ENCODE data around the gene PAQR8. TPM values are rescaled to one million over a fixed set of nuclear protein-coding genes. Genes with fewer than 3 reads are reported as not detected.
A peak's percentile ranks its signal among the peaks of the same experiment; 100 is the strongest.

Gene PAQR8
- polyA plus RNA-seq, 1 experiment, result 4.6 TPM

- no peak for TF ChIP-seq CTCF (IDR thresholded peaks at IDR 0.05; ENCODE audit: low read depth, low read length)
- POLR2A ChIA-PET, result no interaction called here
- Histone ChIP-seq H3K4me3 (ENCODE audit: low read depth, low read length) (no peak overlapping the region), H3K27ac (ENCODE audit: low read depth, low read length) (no peak overlapping the region), H3K27me3 (ENCODE audit: control insufficient read depth, insufficient read depth, low read length) (no peaks in the 10 kb centered on the region), H3K9me3 (ENCODE audit: control insufficient read depth, insufficient read depth, low read length) (no peaks in the 10 kb centered on the region)
- no peak for DNase-seq (ENCODE audit: low read depth, low spot score)
- CTCF ChIA-PET, result no interaction called here
Measured at GRCh38 chr6:52393780-52394179, 31.8 kb downstream of the PAQR8 start.

GRCh38 chr6:52394251-52394666 is 32.3 kb downstream of the PAQR8 start:
- Histone ChIP-seq H3K9me3 (ENCODE audit: control insufficient read depth, insufficient read depth, low read length) (no peaks in the 10 kb centered on the region), H3K27ac (ENCODE audit: low read depth, low read length) (no peak overlapping the region), H3K4me3 (ENCODE audit: low read depth, low read length) (no peak overlapping the region), H3K27me3 (ENCODE audit: control insufficient read depth, insufficient read depth, low read length) (no peaks in the 10 kb centered on the region)
- POLR2A ChIA-PET, result no interaction called here
- TF ChIP-seq CTCF (IDR thresholded peaks at IDR 0.05; ENCODE audit: low read depth, low read length), result no peak
- DNase-seq (ENCODE audit: low read depth, low spot score), result no peak
- CTCF ChIA-PET, result no interaction called here

GRCh38 chr6:52395969-52396368 is 34.0 kb downstream of the PAQR8 start:
- no peak for DNase-seq (ENCODE audit: low read depth, low spot score)
- Histone ChIP-seq H3K9me3 (ENCODE audit: control insufficient read depth, insufficient read depth, low read length) (no peaks in the 10 kb centered on the region), H3K4me3 (ENCODE audit: low read depth, low read length) (no peak overlapping the region), H3K27ac (ENCODE audit: low read depth, low read length) (no peak overlapping the region), H3K27me3 (ENCODE audit: control insufficient read depth, insufficient read depth, low read length) (no peaks in the 10 kb centered on the region)
- POLR2A ChIA-PET, result no interaction called here
- no peak for TF ChIP-seq CTCF (IDR thresholded peaks at IDR 0.05; ENCODE audit: low read depth, low read length)
- CTCF ChIA-PET, result interaction anchor here (0.8 to 10.9 kb wide), 2 partner anchors 110 to 256 kb away, joined by 4 to 214 read pairs; partner anchors contain the start of gene MCM3

- DNase-seq (ENCODE audit: low read depth, low spot score), result no peak
Measured at GRCh38 chr6:52399511-52400312, 37.8 kb downstream of the PAQR8 start.

More at GRCh38 chr6:52399511-52400312, 37.8 kb downstream of the PAQR8 start:
- ChIA-PET CTCF (interaction anchor here (0.5 to 10.9 kb wide), 46 partner anchors 9 to 472 kb away, joined by 3 to 214 read pairs (median 4); partner anchors contain the start of gene MCM3), POLR2A (interaction anchor here (0.6 to 1.0 kb wide), 2 partner anchors 38 to 243 kb away, joined by 3 to 4 read pairs; partner anchors contain the start of gene PAQR8)
- no peak overlapping the region for H3K27ac ChIP-seq (ENCODE audit: low read depth, low read length)
- peak; percentile 95 for TF ChIP-seq CTCF (IDR thresholded peaks at IDR 0.05; ENCODE audit: low read depth, low read length)
- no peaks in the 10 kb centered on the region for H3K27me3 ChIP-seq (ENCODE audit: control insufficient read depth, insufficient read depth, low read length)
- no peak overlapping the region for H3K4me3 ChIP-seq (ENCODE audit: low read depth, low read length)
- H3K9me3 ChIP-seq (ENCODE audit: control insufficient read depth, insufficient read depth, low read length), result no peaks in the 10 kb centered on the region; the same call in 1 of the 2 replicates

Measured in AG04450 (cell line).